ENCODE measurements around the gene GNAI2.
A peak's percentile ranks its signal among the peaks of the same experiment; 100 is the strongest.
"Not testable (repeated sequence)": the region's sequence is repeated elsewhere in the genome, so short reads cannot be mapped to it uniquely, and the experiment has no call there.

Gene GNAI2

DNA sequence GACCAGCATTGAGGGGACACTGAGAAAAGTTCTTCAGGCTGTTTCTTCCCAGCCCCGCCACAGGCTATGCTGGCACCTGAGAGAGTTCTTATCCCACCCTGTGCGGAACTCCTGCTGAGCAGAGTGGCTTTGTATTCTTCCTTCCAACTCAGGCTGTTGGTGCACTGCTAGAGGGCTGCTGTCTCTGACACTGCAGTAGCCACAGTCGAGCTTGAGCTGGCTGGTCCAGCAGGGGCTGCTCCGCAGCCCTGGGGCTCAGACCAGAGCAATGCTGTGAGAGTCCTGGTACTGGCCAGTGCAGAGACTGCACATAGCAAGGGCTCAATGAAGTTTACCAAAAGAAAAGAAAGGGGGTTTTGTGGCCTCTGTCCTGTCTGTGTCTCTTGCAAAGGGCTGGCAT, 3.6 kb downstream of the GNAI2 start:
- DNase-seq (ENCODE audit: low read depth in 2 of 2), result no peak
- TF ChIP-seq, protein P1, sequence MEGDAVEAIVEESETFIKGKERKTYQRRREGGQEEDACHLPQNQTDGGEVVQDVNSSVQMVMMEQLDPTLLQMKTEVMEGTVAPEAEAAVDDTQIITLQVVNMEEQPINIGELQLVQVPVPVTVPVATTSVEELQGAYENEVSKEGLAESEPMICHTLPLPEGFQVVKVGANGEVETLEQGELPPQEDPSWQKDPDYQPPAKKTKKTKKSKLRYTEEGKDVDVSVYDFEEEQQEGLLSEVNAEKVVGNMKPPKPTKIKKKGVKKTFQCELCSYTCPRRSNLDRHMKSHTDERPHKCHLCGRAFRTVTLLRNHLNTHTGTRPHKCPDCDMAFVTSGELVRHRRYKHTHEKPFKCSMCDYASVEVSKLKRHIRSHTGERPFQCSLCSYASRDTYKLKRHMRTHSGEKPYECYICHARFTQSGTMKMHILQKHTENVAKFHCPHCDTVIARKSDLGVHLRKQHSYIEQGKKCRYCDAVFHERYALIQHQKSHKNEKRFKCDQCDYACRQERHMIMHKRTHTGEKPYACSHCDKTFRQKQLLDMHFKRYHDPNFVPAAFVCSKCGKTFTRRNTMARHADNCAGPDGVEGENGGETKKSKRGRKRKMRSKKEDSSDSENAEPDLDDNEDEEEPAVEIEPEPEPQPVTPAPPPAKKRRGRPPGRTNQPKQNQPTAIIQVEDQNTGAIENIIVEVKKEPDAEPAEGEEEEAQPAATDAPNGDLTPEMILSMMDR (IDR thresholded peaks at IDR 0.05; ENCODE audit: low read depth, low read length), result no peak
- H3K4me3 ChIP-seq (replicated peaks in 1 of 2; ENCODE audit: low read depth in 2 of 2, low read length in 2 of 2), result no peak overlapping the region

DNA sequence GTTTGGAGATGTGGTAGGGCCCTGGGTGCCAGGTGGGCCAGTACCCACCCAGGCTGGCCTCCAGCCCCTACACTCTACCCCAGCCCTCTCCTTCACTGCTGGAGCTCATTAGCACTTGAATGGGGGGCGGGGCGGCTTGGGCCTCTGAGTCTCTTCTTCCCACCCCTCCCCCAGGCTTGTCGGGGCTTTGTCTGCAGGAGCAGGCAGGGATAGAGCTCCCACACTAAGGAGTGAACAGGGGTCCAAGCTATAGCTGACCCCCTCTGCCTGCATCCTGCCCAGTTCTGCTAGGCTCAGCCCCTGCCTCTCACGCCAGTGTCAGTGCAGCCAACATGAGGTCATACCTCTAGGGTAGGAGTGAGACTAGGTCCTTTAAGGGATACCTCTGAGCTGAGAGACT, 5.2 kb downstream of the GNAI2 start:
- TF ChIP-seq, protein P1 (IDR thresholded peaks at IDR 0.05; ENCODE audit: low read depth, low read length), result no peak
- DNase-seq (ENCODE audit: low read depth in 2 of 2), result no peak
- no peak overlapping the region for H3K4me3 ChIP-seq (replicated peaks in 1 of 2; ENCODE audit: low read depth in 2 of 2, low read length in 2 of 2)

DNA sequence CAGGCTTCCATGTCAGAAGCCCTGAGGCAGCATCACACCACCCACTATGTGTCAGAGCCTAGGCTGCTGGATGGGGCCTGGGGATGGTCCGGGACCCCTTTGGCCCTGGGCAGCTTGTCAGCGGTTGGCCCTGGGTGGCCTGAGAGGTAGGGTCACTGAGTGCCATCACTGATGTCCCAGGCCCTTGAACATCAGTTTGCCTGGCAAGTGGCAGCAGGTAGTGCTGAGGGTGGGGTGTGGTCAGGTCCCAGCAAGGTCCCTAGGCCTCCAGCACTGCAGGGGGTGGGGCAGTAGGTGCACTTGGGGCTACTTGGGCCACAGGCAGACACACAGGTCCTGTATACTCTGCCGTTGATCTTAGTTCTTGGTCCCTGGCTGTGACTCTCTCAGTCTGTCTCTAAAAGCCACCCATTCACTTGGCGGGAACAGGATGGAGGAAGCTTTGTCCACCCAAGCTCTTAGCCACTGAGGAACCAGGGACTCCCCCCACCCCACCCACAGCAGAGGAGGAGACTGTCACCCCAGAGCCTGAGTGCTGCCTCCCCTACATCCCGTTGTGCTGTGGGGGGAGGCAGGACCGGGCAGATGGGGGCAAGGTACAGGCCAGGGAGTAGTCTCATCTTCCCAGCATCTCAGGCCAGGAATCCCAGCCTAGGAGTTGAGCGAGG, 5.8 kb downstream of the GNAI2 start:
- TF ChIP-seq, protein P1 (IDR thresholded peaks at IDR 0.05; ENCODE audit: low read depth, low read length), result no peak
- H3K4me3 ChIP-seq (replicated peaks in 1 of 2; ENCODE audit: low read depth in 2 of 2, low read length in 2 of 2), result no peak overlapping the region
- DNase-seq (ENCODE audit: low read depth in 2 of 2), result no peak

DNA sequence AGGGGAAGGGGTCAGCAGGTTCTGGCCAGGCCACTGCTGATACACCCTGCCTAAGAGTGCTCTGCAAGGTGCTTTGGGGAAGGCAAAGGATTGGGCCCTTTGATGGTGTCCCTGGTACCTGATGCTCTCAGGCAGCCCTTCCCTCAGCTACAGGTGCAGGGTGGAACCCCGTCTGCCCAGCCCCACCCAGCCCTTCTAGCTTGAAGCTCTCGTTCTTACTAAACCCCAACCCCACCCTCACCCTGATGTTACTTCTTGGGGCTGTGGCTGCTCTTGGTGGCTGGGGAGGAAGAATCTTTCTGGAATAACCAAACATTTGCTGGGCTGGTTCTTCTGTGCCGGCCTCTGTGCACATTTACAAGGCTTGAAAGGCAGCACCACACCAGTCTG, 6.4 kb downstream of the GNAI2 start:
- H3K4me3 ChIP-seq (replicated peaks in 1 of 2; ENCODE audit: low read depth in 2 of 2, low read length in 2 of 2), result no peak overlapping the region
- TF ChIP-seq, protein P1 (IDR thresholded peaks at IDR 0.05; ENCODE audit: low read depth, low read length), result no peak
- DNase-seq (ENCODE audit: low read depth in 2 of 2), result no peak

DNA sequence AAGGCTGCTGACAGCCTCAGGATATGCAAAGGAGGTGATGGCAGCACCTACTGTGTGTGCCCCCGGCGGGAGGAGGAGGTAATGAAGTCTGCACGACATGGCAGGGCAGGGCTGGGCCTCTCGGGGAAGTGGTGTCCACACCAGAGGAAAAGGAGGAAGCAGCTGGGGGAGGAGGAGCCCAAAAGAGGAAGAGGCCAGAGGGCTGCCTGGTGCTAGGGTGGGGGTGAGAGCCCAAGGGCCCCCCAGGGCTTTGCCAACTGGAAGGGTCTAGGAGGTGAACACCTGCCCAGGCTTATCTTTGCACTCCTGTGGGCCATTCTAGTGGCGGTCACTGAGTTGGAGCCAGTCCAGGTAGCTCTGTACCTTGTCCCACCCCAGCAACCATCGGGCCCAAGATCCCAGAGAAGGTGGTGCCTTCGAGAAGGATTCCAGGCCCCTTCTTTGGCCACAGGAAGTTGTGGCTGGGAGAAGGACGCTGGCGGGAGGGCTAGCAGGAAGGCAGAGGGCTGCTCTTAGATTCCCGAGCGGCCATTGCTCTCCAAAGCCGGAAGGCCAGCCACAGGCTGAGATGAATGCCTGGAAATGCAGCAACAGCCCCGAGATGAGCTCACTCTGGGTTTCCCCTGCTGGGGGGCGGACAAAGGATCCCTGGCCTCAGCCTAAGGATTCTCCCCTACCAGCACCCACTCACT, 7.0 kb downstream of the GNAI2 start:
- DNase-seq (ENCODE audit: low read depth in 2 of 2), result peak; percentile 70 to 87
- H3K4me3 ChIP-seq (replicated peaks in 1 of 2; ENCODE audit: low read depth in 2 of 2, low read length in 2 of 2), result peak overlapping the region in 1 of 2 donors; percentile 10
- TF ChIP-seq, protein P1 (IDR thresholded peaks at IDR 0.05; ENCODE audit: low read depth, low read length), result no peak

DNA sequence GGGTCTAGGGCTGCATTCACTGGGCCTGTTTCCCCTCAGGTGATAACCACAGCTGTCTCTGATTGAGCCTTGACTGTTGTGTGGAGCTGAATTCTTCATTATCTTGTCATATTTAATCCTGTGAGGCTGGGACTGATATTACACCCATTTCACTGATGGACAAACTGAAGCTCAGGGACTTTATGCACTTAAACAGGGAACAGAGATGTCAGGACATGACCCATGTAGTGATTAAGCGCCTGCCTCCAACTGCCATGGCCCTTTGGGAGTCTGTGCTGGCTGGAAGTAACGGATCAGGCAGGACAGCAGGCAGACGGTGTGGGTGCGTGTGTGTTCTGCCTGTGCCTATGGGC, 7.5 kb downstream of the GNAI2 start:
- DNase-seq (ENCODE audit: low read depth in 2 of 2), result peak in 1 of 2 donors; percentile 49
- TF ChIP-seq, protein P1 (IDR thresholded peaks at IDR 0.05; ENCODE audit: low read depth, low read length), result no peak
- H3K4me3 ChIP-seq (replicated peaks in 1 of 2; ENCODE audit: low read depth in 2 of 2, low read length in 2 of 2), result no peak overlapping the region

DNA sequence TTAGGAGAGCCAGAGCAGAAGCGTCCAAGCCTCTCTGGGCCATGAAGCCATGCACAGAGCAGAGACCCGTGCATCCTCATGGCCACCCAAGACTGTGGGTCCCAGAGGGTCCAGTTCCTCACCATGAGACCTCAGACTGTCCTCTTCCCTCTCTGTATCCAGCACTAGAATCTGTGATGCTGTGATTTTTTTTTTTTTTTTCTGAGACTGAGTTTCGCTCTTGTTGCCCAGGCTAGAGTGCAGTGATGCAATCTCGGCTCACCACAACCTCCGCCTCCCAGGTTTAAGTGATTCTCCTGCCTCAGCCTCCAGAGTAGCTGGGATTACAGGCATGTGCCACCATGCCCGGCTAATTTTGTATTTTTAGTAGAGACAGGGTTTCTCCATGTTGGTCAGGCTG, 8.8 kb downstream of the GNAI2 start:
- not testable (repeated sequence) for DNase-seq (ENCODE audit: low read depth in 2 of 2); H3K4me3 ChIP-seq (replicated peaks in 1 of 2; ENCODE audit: low read depth in 2 of 2, low read length in 2 of 2)
